ENCODE results near the gene MAGIX.

DNA sequence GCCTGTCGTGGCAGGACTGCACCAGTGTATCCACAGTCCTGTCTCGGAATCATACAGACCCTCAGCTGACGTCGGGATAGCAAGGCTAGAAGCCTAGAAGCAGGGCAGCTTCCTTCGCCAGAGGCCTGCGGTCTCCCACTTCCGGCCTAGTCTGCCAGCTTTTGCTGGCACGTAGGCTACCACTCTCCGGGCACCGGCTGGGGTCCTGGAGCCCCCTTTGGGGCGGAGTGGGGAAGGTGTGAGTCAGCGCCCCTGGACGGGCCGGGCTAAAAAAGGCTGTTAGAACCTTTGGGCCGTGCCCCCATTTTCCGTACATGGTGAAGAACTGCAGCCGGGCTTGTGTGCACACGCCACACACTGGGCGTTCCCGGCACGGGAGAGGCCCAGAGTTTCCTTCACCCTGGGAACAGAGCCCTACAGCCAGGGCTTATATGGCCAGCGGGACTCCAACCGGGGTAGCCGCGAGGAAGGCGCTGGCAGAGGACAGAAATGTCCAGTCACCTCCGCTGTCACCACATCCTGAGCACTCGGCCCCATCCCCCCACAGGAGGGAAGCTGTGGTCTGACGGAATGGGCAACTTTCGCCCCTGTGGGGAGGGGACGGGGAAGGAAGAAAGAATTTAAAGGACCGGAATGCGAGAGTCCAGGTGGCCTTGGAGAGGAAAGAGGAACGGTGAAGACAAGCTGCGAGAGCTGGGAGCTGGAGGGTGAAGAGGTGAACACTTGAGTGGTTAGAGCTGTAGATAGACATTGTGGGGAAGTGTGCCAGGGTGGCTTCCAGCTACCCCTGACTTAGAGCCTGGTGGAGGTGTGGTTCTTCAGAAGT is 4.6 kb downstream of the MAGIX start:
- TF ChIP-seq EP300 (IDR thresholded peaks at IDR 0.05) = no peak
- TF ChIP-seq, protein P1, sequence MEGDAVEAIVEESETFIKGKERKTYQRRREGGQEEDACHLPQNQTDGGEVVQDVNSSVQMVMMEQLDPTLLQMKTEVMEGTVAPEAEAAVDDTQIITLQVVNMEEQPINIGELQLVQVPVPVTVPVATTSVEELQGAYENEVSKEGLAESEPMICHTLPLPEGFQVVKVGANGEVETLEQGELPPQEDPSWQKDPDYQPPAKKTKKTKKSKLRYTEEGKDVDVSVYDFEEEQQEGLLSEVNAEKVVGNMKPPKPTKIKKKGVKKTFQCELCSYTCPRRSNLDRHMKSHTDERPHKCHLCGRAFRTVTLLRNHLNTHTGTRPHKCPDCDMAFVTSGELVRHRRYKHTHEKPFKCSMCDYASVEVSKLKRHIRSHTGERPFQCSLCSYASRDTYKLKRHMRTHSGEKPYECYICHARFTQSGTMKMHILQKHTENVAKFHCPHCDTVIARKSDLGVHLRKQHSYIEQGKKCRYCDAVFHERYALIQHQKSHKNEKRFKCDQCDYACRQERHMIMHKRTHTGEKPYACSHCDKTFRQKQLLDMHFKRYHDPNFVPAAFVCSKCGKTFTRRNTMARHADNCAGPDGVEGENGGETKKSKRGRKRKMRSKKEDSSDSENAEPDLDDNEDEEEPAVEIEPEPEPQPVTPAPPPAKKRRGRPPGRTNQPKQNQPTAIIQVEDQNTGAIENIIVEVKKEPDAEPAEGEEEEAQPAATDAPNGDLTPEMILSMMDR (IDR thresholded peaks at IDR 0.05) = no peak

Measured in gastroesophageal sphincter (tissue), 3 donors.